Ishikawa (cell line): ENCODE data around the gene LRRC2.

Source experiments
- CEBPB ChIP-seq: IDR thresholded peaks from 2 replicates; pipeline ENCODE4 v1.6.1; 2012
- CREB1 ChIP-seq: IDR thresholded peaks from 2 replicates; pipeline ENCODE4 v1.6.1; 2012; ENCODE audit warnings: low read depth
- EGR1 ChIP-seq: IDR thresholded peaks from 2 replicates; pipeline ENCODE4 v1.6.1; 2012
- EP300 ChIP-seq: IDR thresholded peaks from 2 replicates; pipeline ENCODE4 v1.6.1; 2012; ENCODE audit warnings: borderline replicate concordance
- FOXM1 ChIP-seq: IDR thresholded peaks from 2 replicates; pipeline ENCODE4 v1.6.1; 2012; ENCODE audit warnings: low read depth, borderline replicate concordance
- MAX ChIP-seq: IDR thresholded peaks from 2 replicates; pipeline ENCODE4 v1.6.1; 2012
- NFIC ChIP-seq: IDR thresholded peaks from 2 replicates; pipeline ENCODE4 v1.6.1; 2012
- RAD21 ChIP-seq: IDR thresholded peaks from 2 replicates; pipeline ENCODE4 v1.6.1; 2012; ENCODE audit warnings: low read depth
- REST ChIP-seq: IDR thresholded peaks from 2 replicates; pipeline ENCODE4 v1.6.1; 2012; ENCODE audit warnings: low read depth, mild to moderate bottlenecking
- TAF1 ChIP-seq: IDR thresholded peaks from 2 replicates; pipeline ENCODE4 v1.6.1; 2012; ENCODE audit warnings: low read depth, mild to moderate bottlenecking
- TCF12 ChIP-seq: IDR thresholded peaks from 2 replicates; pipeline ENCODE4 v1.6.1; 2012; ENCODE audit warnings: low read depth
- TEAD4 ChIP-seq: IDR thresholded peaks from 2 replicates; pipeline ENCODE4 v1.6.1; 2012
- USF1 ChIP-seq: IDR thresholded peaks from 2 replicates; pipeline ENCODE4 v1.6.1; 2012
- YY1 ChIP-seq: IDR thresholded peaks from 2 replicates; pipeline ENCODE4 v1.6.1; 2012; ENCODE audit warnings: low read depth

DNA sequence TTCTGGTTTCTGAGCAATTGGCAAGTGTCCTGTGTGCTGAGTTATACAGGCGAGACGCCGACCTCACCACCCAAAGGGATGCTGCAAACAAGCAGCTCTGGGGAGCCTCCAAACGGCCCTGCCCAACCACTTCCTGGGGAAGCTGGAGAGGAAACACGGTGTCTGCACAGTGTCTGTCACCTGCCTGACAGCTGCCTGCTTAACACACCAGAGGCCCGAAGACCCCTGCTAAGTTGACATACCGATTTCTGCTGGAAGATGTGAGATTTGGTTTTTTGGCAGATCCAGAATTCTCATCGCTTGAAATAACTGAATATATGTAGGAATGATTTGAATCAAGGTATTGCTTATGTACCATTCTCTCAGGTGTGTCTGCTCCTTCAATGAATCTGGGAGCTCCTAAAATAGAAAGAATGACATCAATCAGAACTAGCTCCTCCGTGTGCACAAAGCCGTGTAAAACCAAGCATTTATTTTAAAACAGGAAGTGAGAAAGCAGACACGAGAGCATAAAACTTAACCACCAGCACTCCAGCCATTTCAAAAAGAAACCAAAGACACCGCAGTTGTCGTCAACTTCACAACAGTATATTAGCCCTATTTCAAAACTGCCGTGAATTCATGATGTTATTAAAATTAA, 27.2 kb downstream of the LRRC2 start:
- TF ChIP-seq RAD21 = no peak
- no peak for TF ChIP-seq YY1
- TF ChIP-seq MAX = no peak
- TF ChIP-seq TCF12 = no peak
- no peak for TF ChIP-seq CREB1
- TF ChIP-seq EP300 = no peak
- no peak for TF ChIP-seq TAF1
- no peak for TF ChIP-seq REST
- no peak for TF ChIP-seq FOXM1
- TF ChIP-seq NFIC = no peak
- TF ChIP-seq CEBPB = no peak
- no peak for TF ChIP-seq TEAD4
- no peak for TF ChIP-seq EGR1
- TF ChIP-seq USF1 = no peak
